NCI-H2081 (cell line): ENCODE data around the gene PRXL2B.

Experiments
- DNase-seq, 2 experiments: peaks; one replicate each; lab custom pipeline; 2025; lab: John Stamatoyannopoulos, UW

Gene PRXL2B

DNA sequence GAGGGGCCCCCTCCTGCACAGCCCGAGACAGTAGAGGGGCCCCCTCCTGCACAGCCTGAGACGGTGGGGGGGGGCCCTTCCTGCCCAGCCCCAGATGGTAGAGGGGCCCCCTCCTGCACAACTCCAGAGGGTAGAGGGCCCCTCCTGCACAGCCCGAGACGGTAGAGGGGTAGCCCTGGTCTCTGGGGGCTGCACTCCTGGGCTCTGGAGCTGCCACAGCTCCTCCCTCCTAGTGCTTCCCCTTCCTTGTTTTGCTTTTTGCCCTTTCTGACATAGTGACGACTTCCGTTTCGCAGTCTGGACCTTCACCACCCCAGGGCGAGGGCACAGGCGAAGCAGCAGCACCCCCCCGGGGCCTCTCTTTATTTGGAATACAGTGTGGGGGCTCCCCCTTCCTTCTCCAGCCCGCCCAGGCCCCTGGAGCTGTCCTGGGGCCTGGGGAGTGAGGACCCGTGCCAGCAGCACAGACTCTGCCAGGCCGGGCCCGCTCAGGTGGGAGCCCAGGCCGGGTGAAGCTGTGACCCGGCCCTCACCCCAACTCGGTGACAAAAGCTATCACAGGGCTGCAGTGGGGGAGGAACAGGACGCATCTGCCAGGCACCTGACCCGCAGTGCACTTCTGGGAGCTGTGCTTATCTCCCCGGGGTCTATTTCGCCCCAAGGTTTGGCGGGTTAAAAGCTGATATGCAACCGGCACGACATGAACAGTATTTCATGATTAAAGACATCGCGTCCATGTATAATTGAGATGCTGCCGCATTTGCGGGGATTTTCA lies 1.1 kb upstream of the PRXL2B start:
- DNase-seq = peak in 1 of 2 experiments; percentile 56

- no peak for DNase-seq
These were observed 688 bp downstream of the PRXL2B start for GRCh38 chr1:2587071-2587859.

GRCh38 chr1:2587860-2588571 lies 1.4 kb downstream of the PRXL2B start:
- no peak for DNase-seq

GRCh38 chr1:2588661-2589430 lies 2.3 kb downstream of the PRXL2B start:
- DNase-seq = no peak

DNA sequence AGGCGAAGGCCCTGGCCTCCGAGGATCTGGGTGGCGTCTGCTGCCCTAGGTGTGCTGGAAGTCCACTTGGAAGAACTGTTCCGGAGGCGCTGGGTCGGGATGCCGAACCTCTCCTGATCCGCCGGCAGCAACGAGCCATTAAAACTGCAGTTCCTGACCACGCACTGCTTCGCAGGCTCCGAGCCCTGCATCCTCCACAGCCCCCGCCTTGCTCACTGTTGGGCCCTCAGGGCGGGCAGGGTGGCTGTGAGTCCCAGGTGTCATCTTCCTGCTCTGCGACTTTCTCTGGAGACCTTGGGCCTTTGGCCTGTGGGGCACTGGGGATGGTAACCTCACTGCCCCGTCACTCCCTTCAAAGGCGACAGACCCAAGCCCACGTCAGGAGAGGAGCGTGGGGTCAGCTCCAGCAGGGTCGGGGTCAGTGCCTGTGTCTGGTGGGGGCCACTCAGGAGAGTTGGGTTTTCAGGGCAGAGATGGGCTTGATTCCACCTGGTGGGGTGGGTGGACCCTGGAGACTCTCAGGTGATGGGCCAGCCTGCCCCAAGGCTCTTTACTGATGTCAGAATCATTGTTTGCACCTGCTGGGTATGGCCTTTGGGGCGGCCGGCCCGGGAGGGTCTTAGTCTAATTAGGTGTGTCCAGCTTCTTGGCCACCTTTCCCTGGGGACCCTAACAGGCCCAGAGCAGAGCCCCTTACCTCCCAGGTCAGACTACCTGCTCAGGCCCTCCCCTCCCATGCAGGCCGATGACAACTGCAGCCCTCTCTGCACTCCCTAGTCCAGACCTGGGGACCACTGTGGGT lies 3.1 kb downstream of the PRXL2B start:
- no peak for DNase-seq

GRCh38 chr1:2590233-2591141 lies 3.9 kb downstream of the PRXL2B start:
- DNase-seq = no peak

DNA sequence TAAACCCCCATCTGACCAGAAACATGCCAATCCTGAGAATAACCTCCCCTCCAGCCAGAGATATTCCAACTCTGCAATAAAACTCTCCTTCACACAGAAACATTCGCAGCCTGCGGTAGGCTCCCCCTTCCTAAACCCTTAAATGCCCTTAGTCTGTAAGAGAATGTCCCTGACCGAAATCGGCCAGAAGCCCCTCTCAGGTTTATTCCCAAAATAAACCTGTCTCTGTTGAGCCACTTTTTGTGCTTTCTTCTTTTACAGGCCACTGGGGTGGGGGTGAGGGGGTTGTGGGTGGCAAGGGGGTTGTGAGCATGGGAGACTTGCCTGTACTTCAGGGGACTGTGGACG lies 4.6 kb downstream of the PRXL2B start:
- no peak for DNase-seq

DNA sequence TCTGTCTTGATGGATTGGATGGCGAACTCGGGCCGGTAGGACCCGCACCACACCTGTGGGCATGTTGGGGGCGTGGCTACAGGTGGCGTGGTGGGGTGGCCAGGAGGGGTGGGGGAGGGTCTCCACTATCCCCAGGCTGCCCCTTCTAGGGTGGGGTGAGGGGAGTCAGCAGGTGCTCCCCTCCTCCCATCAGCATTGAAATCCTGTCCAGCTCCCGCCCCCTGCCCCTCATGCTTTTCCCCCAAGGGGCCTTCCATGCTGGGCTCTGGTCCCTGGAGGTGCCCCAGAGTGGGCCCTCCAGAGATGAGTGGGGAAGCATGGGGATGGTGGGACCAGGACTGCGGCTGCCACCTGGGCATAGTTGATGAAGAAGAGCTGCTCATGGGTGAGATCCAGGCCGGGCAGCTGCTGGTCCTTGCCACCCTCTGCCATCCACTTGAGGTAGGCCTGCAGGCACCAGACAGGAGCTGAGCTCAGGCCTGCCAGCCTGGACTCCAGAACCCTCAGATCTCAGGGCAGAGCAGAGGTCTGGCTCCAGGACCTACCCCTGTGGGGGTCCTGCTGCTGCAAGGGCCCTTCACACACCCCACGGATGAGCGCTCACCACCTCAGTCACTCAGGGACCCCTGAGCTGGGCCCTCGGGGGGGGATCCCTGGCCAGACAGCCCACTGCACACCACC lies 5.1 kb downstream of the PRXL2B start:
- no peak for DNase-seq

GRCh38 chr1:2592672-2593071 lies 6.1 kb downstream of the PRXL2B start:
- DNase-seq = no peak

GRCh38 chr1:2593251-2593878 lies 6.8 kb downstream of the PRXL2B start:
- no peak for DNase-seq

GRCh38 chr1:2594001-2594640 lies 7.5 kb downstream of the PRXL2B start:
- peak; percentile 9 to 32 for DNase-seq

DNA sequence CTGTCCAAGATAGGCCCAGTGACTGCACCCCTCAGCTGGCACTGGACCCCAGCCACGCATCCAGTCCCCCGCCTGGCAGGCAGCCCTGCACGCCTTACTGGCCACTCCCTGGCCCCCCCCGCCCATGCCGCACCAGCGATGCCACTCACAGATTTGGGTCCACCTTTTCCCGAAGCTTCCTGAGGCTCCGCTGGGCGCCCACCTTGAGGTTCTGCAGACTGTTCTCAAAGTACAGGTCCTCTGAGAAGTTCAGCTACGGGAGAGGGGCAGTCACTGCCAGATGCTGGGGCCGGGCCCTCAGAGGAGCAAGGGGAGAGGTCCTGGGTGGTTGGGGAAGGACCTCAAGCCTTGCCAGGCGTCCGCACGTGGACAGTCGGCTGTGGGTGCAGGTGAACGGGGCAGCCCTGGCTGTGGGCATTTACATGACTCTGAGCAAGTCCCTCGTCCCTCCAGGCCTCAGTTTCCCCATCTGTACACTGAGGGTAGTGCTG lies 8.1 kb downstream of the PRXL2B start:
- no peak for DNase-seq

DNA sequence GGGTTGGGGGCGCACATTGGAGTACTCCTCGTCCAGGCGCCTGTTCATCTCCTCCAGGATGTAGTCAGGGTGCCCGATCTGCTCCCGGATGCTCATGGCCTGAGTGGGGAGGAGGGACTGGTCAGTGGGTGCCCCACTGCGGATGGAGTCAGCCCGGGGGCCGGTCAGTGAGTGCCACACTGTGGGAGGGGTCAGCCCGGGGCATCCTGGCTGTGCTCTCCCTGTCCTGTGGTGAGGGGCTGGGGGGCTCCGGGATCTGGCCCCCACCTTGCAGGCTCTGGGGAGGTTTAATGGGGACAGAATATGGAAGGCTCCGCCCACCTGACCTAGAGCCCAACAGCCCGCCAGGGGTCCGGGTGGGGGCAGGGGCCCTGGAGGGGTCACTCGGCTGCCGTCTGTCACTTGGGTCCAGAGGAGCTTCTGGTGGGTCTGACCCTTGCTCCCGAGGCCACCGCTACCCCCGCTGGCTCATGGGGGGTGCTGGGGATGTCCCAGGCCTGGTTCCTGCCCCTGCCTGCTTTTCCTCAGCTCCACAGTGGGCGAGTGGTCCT lies 8.8 kb downstream of the PRXL2B start:
- DNase-seq = no peak

DNA sequence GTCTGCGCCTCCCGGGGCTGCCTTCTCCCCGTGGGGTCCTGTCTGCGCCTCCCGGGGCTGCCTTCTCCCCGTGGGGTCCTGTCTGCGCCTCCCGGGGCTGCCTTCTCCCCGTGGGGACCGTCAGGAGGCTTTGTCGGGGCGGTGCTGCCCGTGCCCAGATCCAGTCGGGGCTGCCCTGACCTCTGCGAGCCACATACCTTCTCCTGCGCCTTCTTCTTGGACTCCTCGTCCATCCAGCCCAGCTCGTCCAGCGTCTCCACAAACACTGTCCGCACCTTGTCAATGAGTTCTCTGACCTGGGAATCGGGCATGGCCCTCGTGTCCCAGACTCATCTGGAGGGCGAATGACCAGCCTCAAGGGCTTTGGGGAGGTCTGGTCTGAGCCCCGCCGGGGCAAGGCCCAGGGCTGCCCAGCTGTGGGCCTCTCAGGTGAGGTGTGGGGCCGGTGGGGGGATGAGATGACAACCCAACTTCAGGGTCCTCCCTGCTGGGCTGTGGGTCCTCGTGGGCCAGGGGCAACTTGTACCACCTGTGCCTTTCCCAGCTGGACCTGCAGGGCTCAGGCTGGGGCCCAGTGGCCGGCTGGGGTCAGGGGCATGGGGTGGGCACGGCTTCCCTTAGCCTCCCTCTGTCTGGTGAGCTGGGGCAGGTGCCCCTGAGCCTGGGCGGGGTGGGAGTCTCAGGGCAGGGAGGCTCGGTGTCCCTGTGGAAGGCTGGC lies 9.4 kb downstream of the PRXL2B start:
- DNase-seq = no peak

- DNase-seq = no peak
These were observed 10.2 kb downstream of the PRXL2B start for GRCh38 chr1:2596530-2597333.
